HPDE6-E6E7 (cell line): ENCODE data around the gene G6PC1.

ENCODE experiments used
- DNase-seq: peaks from one replicate; pipeline ENCODE4 v3.0.0; 2011; ENCODE audit warnings: missing footprints; ENCODE audit errors: extremely low spot score

The G6PC1 gene

GRCh38 chr17:42937712-42938596 lies 37.4 kb downstream of the G6PC1 start:
- peak; percentile 63 for DNase-seq

- DNase-seq = no peak
Measured at GRCh38 chr17:42944211-42944610, 43.6 kb downstream of the G6PC1 start.

GRCh38 chr17:42946812-42947211 lies 46.2 kb downstream of the G6PC1 start:
- no peak for DNase-seq

GRCh38 chr17:42950044-42950783 lies 49.6 kb downstream of the G6PC1 start:
- DNase-seq = no peak
